Muscle layer of duodenum (tissue), 2 donors: Measurements from ENCODE around the gene B3GNT2.

Source experiments
- H3K27ac ChIP-seq: one replicate; pipeline ENCODE4 v1.7.0; 2013; ENCODE audit warnings: mild to moderate bottlenecking, low read length
- H3K27me3 ChIP-seq: one replicate; pipeline ENCODE4 v1.7.0; 2013; ENCODE audit warnings: low read depth, mild to moderate bottlenecking, control low read depth, low read length
- H3K36me3 ChIP-seq, 2 donors: one replicate each; pipeline ENCODE4 v1.7.0; 2013; ENCODE audit warnings: low read length in 2 of 2, control low read depth in 1 of 2, mild to moderate bottlenecking in 1 of 2; ENCODE audit not compliant: insufficient read depth in 2 of 2, control insufficient read depth in 1 of 2
- H3K4me1 ChIP-seq, 2 donors: one replicate each; pipeline ENCODE4 v1.7.0; 2013; ENCODE audit warnings: low read length in 2 of 2, mild to moderate bottlenecking in 2 of 2, control low read depth in 1 of 2, moderate library complexity in 1 of 2; ENCODE audit not compliant: insufficient read depth in 2 of 2, control insufficient read depth in 1 of 2
- H3K4me3 ChIP-seq, 2 donors: one replicate each; pipeline ENCODE4 v1.7.0; 2013; ENCODE audit warnings: low read length in 2 of 2, low read depth in 1 of 2, mild to moderate bottlenecking in 1 of 2
- H3K9me3 ChIP-seq, 2 donors: one replicate each; pipeline ENCODE4 v1.7.0; 2013; ENCODE audit warnings: low read length in 2 of 2, control low read depth in 1 of 2, mild to moderate bottlenecking in 1 of 2; ENCODE audit not compliant: control insufficient read depth in 1 of 2
- donor health status: healthy.

Gene B3GNT2

GRCh38 chr2:62208074-62208757, 12.3 kb downstream of the B3GNT2 start:
- Histone ChIP-seq H3K4me1 (peaks cover 0 to 13% of the 10 kb centered on the region in 2 donors), H3K27ac (no peak overlapping the region), H3K27me3 (no peaks in the 10 kb centered on the region), H3K36me3 (no peaks in the 10 kb centered on the region), H3K9me3 (no peaks in the 10 kb centered on the region), H3K4me3 (no peak overlapping the region)

GRCh38 chr2:62208758-62209114, 12.8 kb downstream of the B3GNT2 start:
- Histone ChIP-seq H3K4me1 (peaks cover 0 to 13% of the 10 kb centered on the region in 2 donors), H3K36me3 (no peaks in the 10 kb centered on the region), H3K9me3 (no peaks in the 10 kb centered on the region), H3K27ac (no peak overlapping the region), H3K27me3 (no peaks in the 10 kb centered on the region), H3K4me3 (no peak overlapping the region)

GRCh38 chr2:62209427-62209991, 13.6 kb downstream of the B3GNT2 start:
- Histone ChIP-seq H3K27me3 (no peaks in the 10 kb centered on the region), H3K4me1 (peaks cover 0 to 13% of the 10 kb centered on the region in 2 donors), H3K36me3 (no peaks in the 10 kb centered on the region), H3K27ac (no peak overlapping the region), H3K9me3 (no peaks in the 10 kb centered on the region), H3K4me3 (no peak overlapping the region)

- Histone ChIP-seq H3K9me3 (peaks cover 0 to 4% of the 10 kb centered on the region in 2 donors), H3K4me1 (peaks cover 5 to 6% of the 10 kb centered on the region in 2 donors), H3K4me3 (no peak overlapping the region), H3K27ac (no peak overlapping the region), H3K27me3 (no peaks in the 10 kb centered on the region), H3K36me3 (no peaks in the 10 kb centered on the region)
Observed at GRCh38 chr2:62215306-62216064, 19.6 kb downstream of the B3GNT2 start.

GRCh38 chr2:62216113-62216512, 20.2 kb downstream of the B3GNT2 start:
- peaks cover 8 to 10% of the 10 kb centered on the region in 2 donors for H3K4me1 ChIP-seq
- H3K27ac ChIP-seq, result no peak overlapping the region

GRCh38 chr2:62216616-62217015, 20.7 kb downstream of the B3GNT2 start:
- no peak overlapping the region for H3K4me3 ChIP-seq
- H3K27ac ChIP-seq, result no peak overlapping the region
- peaks cover 0 to 4% of the 10 kb centered on the region in 2 donors for H3K9me3 ChIP-seq
- peaks cover 10 to 11% of the 10 kb centered on the region in 2 donors for H3K4me1 ChIP-seq
- no peaks in the 10 kb centered on the region for H3K27me3 ChIP-seq
- H3K36me3 ChIP-seq, result no peaks in the 10 kb centered on the region

More at GRCh38 chr2:62216113-62216512, 20.2 kb downstream of the B3GNT2 start:
- peaks cover 0 to 4% of the 10 kb centered on the region in 2 donors for H3K9me3 ChIP-seq
- H3K27me3 ChIP-seq, result no peaks in the 10 kb centered on the region
- H3K4me3 ChIP-seq, result no peak overlapping the region
- no peaks in the 10 kb centered on the region for H3K36me3 ChIP-seq

- H3K4me1 ChIP-seq, result peaks cover 10 to 11% of the 10 kb centered on the region in 2 donors
Observed at GRCh38 chr2:62217421-62217820, 21.5 kb downstream of the B3GNT2 start.

GRCh38 chr2:62217970-62218369, 22.1 kb downstream of the B3GNT2 start:
- Histone ChIP-seq H3K9me3 (peaks cover 0 to 4% of the 10 kb centered on the region in 2 donors), H3K4me1 (peaks cover 10 to 11% of the 10 kb centered on the region in 2 donors), H3K27ac (no peak overlapping the region), H3K27me3 (no peaks in the 10 kb centered on the region), H3K36me3 (peaks cover 0 to 5% of the 10 kb centered on the region in 2 donors), H3K4me3 (no peak overlapping the region)

More at GRCh38 chr2:62217421-62217820, 21.5 kb downstream of the B3GNT2 start:
- peaks cover 0 to 2% of the 10 kb centered on the region in 2 donors for H3K36me3 ChIP-seq
- no peak overlapping the region for H3K4me3 ChIP-seq
- H3K27me3 ChIP-seq, result no peaks in the 10 kb centered on the region
- H3K9me3 ChIP-seq, result peaks cover 0 to 4% of the 10 kb centered on the region in 2 donors
- H3K27ac ChIP-seq, result no peak overlapping the region

- no peak overlapping the region for H3K27ac ChIP-seq
- H3K36me3 ChIP-seq, result peaks cover 0 to 5% of the 10 kb centered on the region in 2 donors
- H3K4me1 ChIP-seq, result peaks cover 10 to 11% of the 10 kb centered on the region in 2 donors
- no peak overlapping the region for H3K4me3 ChIP-seq
- H3K9me3 ChIP-seq, result peaks cover 0 to 4% of the 10 kb centered on the region in 2 donors
- H3K27me3 ChIP-seq, result no peaks in the 10 kb centered on the region
Observed at GRCh38 chr2:62219407-62220159, 23.7 kb downstream of the B3GNT2 start.

GRCh38 chr2:62221141-62221540, 25.2 kb downstream of the B3GNT2 start:
- Histone ChIP-seq H3K4me3 (no peak overlapping the region), H3K36me3 (peaks cover 0 to 20% of the 10 kb centered on the region in 2 donors), H3K9me3 (peaks cover 0 to 4% of the 10 kb centered on the region in 2 donors), H3K27me3 (no peaks in the 10 kb centered on the region), H3K4me1 (peaks cover 4 to 10% of the 10 kb centered on the region in 2 donors), H3K27ac (no peak overlapping the region)

- peaks cover 4 to 10% of the 10 kb centered on the region in 2 donors for H3K4me1 ChIP-seq
- H3K27me3 ChIP-seq, result no peaks in the 10 kb centered on the region
- no peak overlapping the region for H3K27ac ChIP-seq
- H3K36me3 ChIP-seq, result peaks cover 0 to 23% of the 10 kb centered on the region in 2 donors
- peaks cover 0 to 4% of the 10 kb centered on the region in 2 donors for H3K9me3 ChIP-seq
- H3K4me3 ChIP-seq, result no peak overlapping the region
Observed at GRCh38 chr2:62222171-62222570, 26.3 kb downstream of the B3GNT2 start.
